Vagina (tissue), 2 donors: Measurements from ENCODE around the gene FAM222A. TPM values are rescaled to one million over a fixed set of nuclear protein-coding genes. Genes with fewer than 3 reads are reported as not detected.

ENCODE experiments used
- DNase-seq, 2 donors: peaks; one replicate each; pipeline ENCODE4 v3.0.0-alpha.2; 2017; ENCODE audit errors: extremely low spot score in 2 of 2
- H3K27ac ChIP-seq: fragments of 200-600 bp; sonication (generic); one replicate; pipeline ENCODE4 v1.5.1; 2019
- H3K27me3 ChIP-seq: fragments of 200-600 bp; sonication (generic); one replicate; pipeline ENCODE4 v1.5.1; 2019
- H3K36me3 ChIP-seq, 2 donors: fragments of 200-600 bp; sonication (generic); one replicate each; pipeline ENCODE4 v1.5.1; 2017 to 2019
- H3K4me1 ChIP-seq: fragments of 200-600 bp; sonication (generic); one replicate; pipeline ENCODE4 v1.5.1; 2019
- H3K4me3 ChIP-seq, 2 donors: fragments of 200-600 bp; sonication (generic); 1 replicate in 1 of 2; 2 replicates in 1 of 2; pipeline ENCODE4 v1.5.1; 2016 to 2019
- H3K9me3 ChIP-seq: fragments of 200-600 bp; sonication (generic); one replicate; pipeline ENCODE4 v1.5.1; 2019
- CTCF ChIP-seq, 3 experiments: fragments of 450-650 bp in 2 of 3; fragments of 200-600 bp in 1 of 3; sonication (generic) in 1 of 3; IDR thresholded peaks; one replicate each; pipeline ENCODE4 v1.5.1; 2017 to 2019; ENCODE audit warnings: antibody characterized with exemption in 3 of 3, mild to moderate bottlenecking in 2 of 3, moderate library complexity in 2 of 3
- POLR2A ChIP-seq, 2 donors: fragments of 450-650 bp; IDR thresholded peaks; one replicate each; pipeline ENCODE4 v1.6.1; 2017; ENCODE audit warnings: antibody characterized with exemption in 2 of 2, mild to moderate bottlenecking in 2 of 2, moderate library complexity in 2 of 2
- POLR2AphosphoS5 ChIP-seq, 2 donors: sonication (generic); formaldehyde crosslinking; IDR thresholded peaks; one replicate each; pipeline ENCODE4 v1.9.0; 2017; ENCODE audit warnings: antibody characterized with exemption in 2 of 2, mild to moderate bottlenecking in 2 of 2, low read depth in 1 of 2; ENCODE audit not compliant: insufficient read depth in 1 of 2
- intact Hi-C: fragments of 100-400 bp; cut with DNase I; formaldehyde crosslinking; loops from one replicate; pipeline ENCODE4 v1.15.1; 2023
- total RNA-seq: library from RNA; depleted of rRNA; stranded (reverse); fragments of >200 nt; gene quantifications from one replicate; pipeline ENCODE4 v1.2.3, GENCODE V29; 2016

The FAM222A gene
- total RNA-seq, 1 donor from 2014 or later, result 1.5 TPM

GRCh38 chr12:109815757-109816617 is 102.4 kb downstream of the FAM222A start:
- DNase-seq, result no peak
- H3K27me3 ChIP-seq, result no peaks in the 10 kb centered on the region
- no peaks in the 10 kb centered on the region for H3K9me3 ChIP-seq
- no peak for TF ChIP-seq CTCF (IDR thresholded peaks at IDR 0.05)
- TF ChIP-seq POLR2A (IDR thresholded peaks at IDR 0.05), result no peak
- TF ChIP-seq POLR2AphosphoS5 (IDR thresholded peaks at IDR 0.05; ENCODE audit: insufficient read depth in 1 of 2, low read depth in 1 of 2), result no peak
- intact Hi-C loops, result no loop called here
- H3K4me3 ChIP-seq, result no peak overlapping the region
- no peak overlapping the region for H3K27ac ChIP-seq
- no peaks in the 10 kb centered on the region for H3K36me3 ChIP-seq
- peaks cover 6% of the 10 kb centered on the region for H3K4me1 ChIP-seq

- H3K27me3 ChIP-seq, result no peaks in the 10 kb centered on the region
- no peak overlapping the region for H3K4me3 ChIP-seq
- H3K9me3 ChIP-seq, result no peaks in the 10 kb centered on the region
- no peak for DNase-seq
- H3K27ac ChIP-seq, result no peak overlapping the region
- peaks cover 6% of the 10 kb centered on the region for H3K4me1 ChIP-seq
- intact Hi-C loops, result no loop called here
- H3K36me3 ChIP-seq, result no peaks in the 10 kb centered on the region
- TF ChIP-seq CTCF (IDR thresholded peaks at IDR 0.05) (no peak), POLR2AphosphoS5 (IDR thresholded peaks at IDR 0.05; ENCODE audit: insufficient read depth in 1 of 2, low read depth in 1 of 2) (no peak), POLR2A (IDR thresholded peaks at IDR 0.05) (no peak)
Measured at GRCh38 chr12:109816870-109817269, 103.2 kb downstream of the FAM222A start.

GRCh38 chr12:109817627-109818231 is 104.1 kb downstream of the FAM222A start:
- H3K4me1 ChIP-seq, result peaks cover 10% of the 10 kb centered on the region
- no peak overlapping the region for H3K27ac ChIP-seq
- TF ChIP-seq POLR2A (IDR thresholded peaks at IDR 0.05), result no peak
- DNase-seq, result no peak
- no peaks in the 10 kb centered on the region for H3K36me3 ChIP-seq
- no peak overlapping the region for H3K4me3 ChIP-seq
- intact Hi-C loops, result no loop called here
- H3K27me3 ChIP-seq, result no peaks in the 10 kb centered on the region
- H3K9me3 ChIP-seq, result no peaks in the 10 kb centered on the region

- Histone ChIP-seq H3K27me3 (no peaks in the 10 kb centered on the region), H3K4me1 (peaks cover 14% of the 10 kb centered on the region), H3K4me3 (no peak overlapping the region), H3K27ac (no peak overlapping the region), H3K9me3 (no peaks in the 10 kb centered on the region), H3K36me3 (no peaks in the 10 kb centered on the region)
- intact Hi-C loops, result no loop called here
- no peak for DNase-seq
- TF ChIP-seq CTCF (IDR thresholded peaks at IDR 0.05) (no peak), POLR2A (IDR thresholded peaks at IDR 0.05) (no peak), POLR2AphosphoS5 (IDR thresholded peaks at IDR 0.05; ENCODE audit: insufficient read depth in 1 of 2, low read depth in 1 of 2) (no peak)
Measured at GRCh38 chr12:109818253-109818652, 104.6 kb downstream of the FAM222A start.

- intact Hi-C loops, result no loop called here
- no peaks in the 10 kb centered on the region for H3K9me3 ChIP-seq
- DNase-seq, result no peak
- peaks cover 14% of the 10 kb centered on the region for H3K4me1 ChIP-seq
- H3K27ac ChIP-seq, result no peak overlapping the region
- H3K36me3 ChIP-seq, result no peaks in the 10 kb centered on the region
- TF ChIP-seq CTCF (IDR thresholded peaks at IDR 0.05), result no peak
- no peak for TF ChIP-seq POLR2AphosphoS5 (IDR thresholded peaks at IDR 0.05; ENCODE audit: insufficient read depth in 1 of 2, low read depth in 1 of 2)
- TF ChIP-seq POLR2A (IDR thresholded peaks at IDR 0.05), result no peak
- H3K27me3 ChIP-seq, result no peaks in the 10 kb centered on the region
- H3K4me3 ChIP-seq, result no peak overlapping the region
Measured at GRCh38 chr12:109818905-109819500, 105.4 kb downstream of the FAM222A start.

Other genes with a start within 250 kb of the FAM222A start
- 86.2 TPM for gene KCTD10, start 236.5 kb upstream of the FAM222A start, total RNA-seq
- gene UBE3B, start 236.2 kb upstream of the FAM222A start, total RNA-seq, result 32.2 TPM
- 27.7 TPM for gene MMAB, start 140.3 kb upstream of the FAM222A start, total RNA-seq
- 24.1 TPM for gene MVK, start 140.0 kb upstream of the FAM222A start, total RNA-seq
- 5.6 TPM for gene TRPV4, start 119.6 kb downstream of the FAM222A start, total RNA-seq
- 158 TPM for gene GLTP, start 166.7 kb downstream of the FAM222A start, total RNA-seq
- 21.1 TPM for gene TCHP, start 186.4 kb downstream of the FAM222A start, total RNA-seq